Activated gamma-delta T cell treated with anti-CD3 and anti-CD28 coated beads, Interleukin-2, amount 50 U/mL, for 16 hours (primary cell): ENCODE data around the gene NTN3.
"Not testable (repeated sequence)": the region's sequence is repeated elsewhere in the genome, so short reads cannot be mapped to it uniquely, and the experiment has no call there.

Experiments used
- DNase-seq: peaks from one replicate; pipeline ENCODE4 v3.0.0-alpha.2; 2020; ENCODE audit warnings: low read depth

The NTN3 gene

DNA sequence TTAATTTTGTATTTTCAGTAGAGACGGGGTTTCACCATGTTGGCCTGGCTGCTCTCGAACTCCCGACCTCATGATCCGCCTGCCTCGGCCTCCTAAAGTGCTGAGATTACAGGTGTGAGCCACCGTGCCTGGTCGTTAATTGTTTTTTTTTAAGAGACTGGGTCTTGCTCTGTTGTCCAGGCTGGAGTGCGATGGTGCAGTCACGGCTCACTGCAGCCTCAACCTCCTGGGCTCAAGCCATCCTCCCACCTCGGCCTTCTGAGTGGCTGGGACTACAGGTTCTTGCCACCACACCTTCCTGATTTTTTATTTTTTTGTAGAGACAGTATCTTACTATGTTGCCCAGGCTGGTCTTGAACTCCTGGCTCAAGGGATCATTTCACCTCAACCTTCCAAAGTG is 8.9 kb downstream of the NTN3 start:
- not testable (repeated sequence) for DNase-seq

DNA sequence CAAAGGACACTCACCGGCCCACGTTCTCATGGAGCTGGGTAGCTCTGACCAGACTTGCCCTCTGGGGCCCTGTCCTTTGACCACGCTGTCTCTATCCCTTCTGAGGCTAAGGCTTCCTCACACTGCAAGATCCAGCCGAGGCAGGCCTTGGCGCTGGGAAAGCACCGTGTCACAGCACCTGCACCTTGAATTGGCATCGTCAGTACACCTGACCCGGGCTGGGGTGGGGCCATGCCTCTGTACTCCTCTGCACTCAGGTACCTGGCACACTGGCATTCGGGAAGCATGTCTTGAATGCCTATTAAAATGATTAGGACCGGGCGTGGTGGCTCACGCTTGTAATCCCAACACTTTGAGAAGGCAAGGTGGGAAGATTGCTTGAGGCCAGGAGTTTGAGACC is 9.9 kb downstream of the NTN3 start:
- DNase-seq, result no peak

- no peak for DNase-seq
Measured at GRCh38 chr16:2481676-2482075, 10.6 kb downstream of the NTN3 start.

DNA sequence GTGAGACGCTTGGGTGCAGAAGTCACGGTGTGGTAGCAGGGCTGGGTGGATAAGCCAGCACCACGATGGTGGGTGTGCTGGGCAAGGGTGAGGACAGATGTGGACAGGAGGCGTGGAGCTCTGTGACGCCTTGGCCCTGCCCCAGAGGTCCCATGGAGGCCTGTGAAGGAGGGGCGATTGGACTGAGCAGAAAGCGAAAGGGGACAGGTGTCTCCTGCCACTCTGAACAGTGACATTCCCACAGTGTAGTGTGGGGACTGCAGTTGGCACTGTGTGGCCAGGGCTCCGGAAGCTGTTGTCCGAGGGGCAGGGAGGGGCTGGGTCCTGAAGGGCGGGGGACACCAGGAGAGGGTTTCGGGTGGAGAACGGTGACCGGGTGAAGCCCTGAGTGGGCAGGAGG is 11.2 kb downstream of the NTN3 start:
- no peak for DNase-seq

GRCh38 chr16:2482708-2483534 is 11.8 kb downstream of the NTN3 start:
- DNase-seq, result no peak

DNA sequence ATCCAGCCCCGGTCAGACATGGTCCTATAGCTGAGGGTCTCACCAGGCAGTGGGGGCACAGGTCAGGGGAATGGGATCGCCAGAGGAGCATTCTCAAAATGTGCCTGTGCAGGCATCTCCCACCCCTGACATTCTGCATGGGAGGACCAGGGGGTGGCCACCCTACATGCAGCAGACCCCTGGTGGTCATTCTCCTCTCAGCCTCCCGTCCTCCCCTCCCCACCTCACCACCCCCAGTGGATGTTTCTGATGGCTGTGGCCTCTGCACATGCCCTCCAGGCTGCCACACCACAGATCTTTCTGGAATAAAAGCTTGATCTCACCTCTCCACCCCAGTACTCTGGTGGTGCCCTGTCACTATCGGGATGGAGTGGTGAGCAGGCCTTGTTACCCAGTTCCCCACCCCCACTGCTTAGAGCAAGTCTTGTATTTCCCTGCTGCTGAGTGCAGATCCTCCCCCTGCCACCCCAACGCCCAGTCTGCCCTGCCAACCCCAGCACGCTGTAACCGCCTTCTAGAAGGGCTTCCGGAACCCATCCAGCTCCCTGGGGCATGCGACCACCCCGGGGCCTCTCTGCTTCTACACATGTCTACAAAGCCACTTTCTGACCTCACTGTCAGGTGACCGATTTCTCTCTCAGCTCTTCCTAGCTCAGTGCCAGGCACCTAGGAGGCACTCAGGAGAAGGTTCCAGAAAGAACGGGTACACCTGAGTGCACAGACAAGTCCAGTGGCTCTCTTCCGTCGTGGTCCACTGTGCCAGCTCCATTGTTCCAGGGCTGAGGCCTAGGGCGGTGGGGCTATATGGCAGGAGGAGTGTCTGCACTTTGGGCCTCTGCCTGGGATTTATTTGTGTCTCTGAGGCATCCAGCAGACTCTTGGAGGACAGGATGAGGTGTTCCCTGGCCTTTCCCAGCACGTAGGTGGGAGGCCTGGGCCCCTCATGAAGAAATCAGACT is 13.1 kb downstream of the NTN3 start:
- no peak for DNase-seq

GRCh38 chr16:2484898-2485508 is 13.9 kb downstream of the NTN3 start:
- DNase-seq, result no peak

DNA sequence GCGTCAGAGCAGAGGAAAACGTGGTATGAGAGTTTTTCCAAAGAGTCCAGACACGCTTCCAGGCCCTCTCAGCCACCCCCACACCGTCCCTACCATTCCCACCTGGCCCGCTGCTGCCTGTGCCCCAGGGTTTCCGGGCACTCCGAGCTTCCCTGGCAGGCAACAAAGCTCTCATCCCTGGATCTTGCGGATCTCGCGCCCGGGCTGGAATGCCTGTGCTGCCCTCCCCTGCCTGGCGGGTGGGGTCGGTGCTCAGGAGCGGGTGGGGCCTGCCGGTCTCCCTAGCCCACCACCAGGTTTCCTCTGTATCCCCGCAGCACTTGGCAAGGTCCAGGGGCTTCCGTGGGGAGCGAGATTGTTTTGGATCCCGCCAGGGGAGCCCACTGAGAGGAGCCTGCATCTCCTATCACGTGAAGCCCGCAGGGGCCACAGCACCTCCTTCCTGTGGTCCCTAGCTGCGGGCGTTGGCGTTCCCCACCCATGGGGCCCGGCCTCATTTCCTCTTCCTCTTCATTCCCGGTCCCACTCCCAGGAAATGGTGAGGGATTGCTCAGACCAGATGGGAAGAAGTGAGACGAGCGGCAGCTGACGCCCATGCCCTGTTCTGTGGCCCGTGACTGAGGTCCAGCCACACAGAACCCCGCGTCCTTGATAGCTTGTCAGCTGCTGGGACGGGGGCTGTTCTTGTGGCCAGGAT is 14.9 kb downstream of the NTN3 start:
- no peak for DNase-seq

- DNase-seq, result peak; percentile 70
Measured at GRCh38 chr16:2486645-2487516, 15.8 kb downstream of the NTN3 start.

DNA sequence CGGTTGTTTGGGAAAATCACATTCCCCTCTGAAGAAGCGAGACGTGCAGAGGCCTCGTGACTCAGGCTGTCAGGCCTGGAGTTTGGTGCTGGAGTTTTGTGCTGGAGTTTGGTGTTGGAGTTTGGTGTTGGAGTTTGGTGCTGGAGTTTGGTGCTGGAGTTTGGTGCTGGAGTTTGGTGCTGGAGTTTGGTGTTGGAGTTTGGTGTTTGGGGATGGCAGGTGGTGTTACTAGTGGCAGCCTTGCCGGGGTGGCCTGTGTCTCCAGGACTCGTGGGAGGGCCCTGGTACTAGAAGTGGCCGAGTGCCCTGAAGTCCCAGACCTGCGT is 16.4 kb downstream of the NTN3 start:
- no peak for DNase-seq

- DNase-seq, result no peak
Measured at GRCh38 chr16:2487903-2488531, 16.9 kb downstream of the NTN3 start.

DNA sequence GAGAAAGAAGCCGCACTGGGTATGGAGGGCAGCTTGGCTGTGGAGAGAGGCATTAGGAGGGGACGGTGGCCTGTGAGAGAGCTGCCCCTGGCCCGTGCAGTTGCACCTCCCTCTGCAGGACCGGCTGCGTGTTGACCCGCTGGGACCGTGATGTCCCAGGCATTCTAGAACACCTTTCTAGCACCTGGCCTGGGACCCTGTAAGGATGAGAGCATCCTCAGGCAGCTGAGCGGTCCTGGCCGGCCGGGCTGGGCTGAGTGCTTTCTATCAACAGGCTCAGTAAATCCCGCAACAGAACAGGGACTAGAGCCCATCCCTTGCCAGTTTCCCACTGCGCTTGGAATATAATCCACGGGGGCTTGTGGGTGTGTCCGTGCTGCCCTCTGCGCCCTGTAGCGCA is 18.5 kb downstream of the NTN3 start:
- no peak for DNase-seq

DNA sequence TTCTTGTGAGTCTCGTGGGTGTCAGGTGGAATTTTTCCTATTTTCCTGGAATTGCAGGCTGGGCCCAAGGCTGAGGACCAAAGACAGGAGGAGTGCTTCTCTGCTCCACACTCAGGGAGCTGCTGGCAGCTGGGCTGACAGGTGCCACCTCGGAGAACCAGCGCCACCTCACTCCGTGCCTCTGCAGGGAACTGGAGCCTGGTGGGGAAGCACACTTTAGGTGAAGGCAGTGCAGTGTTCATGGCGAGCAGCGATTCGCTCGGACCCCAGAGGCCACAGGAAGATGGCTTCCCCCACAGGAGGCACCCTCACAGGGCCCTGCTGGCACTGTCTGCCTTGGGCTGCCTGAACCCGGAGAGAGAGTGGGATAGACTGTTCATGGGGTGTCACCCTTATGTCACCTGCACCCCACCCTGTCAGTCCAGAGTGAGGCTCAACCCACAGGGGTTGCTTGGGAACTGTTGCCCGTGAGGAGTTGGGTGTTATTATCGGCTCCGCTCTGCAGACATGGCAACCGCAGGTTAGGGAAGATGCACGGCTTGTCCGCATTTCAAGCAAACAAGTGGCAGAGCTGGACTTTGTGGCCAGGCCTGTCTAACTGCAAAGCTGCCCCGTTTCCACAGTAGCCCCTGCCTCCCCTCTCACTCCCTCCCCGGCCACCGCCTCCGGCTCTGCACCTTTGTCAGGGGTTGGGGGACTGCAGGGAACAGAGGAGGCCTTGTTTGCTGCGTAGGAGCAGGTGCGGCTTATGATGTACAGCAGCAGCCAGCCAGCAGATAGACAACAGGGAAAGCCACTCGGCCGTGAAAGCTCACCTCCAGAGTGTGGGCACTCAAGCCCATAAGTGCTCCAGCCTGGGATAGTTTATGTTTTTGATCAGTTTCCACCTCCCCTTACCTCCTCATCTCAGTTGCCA is 19.4 kb downstream of the NTN3 start:
- DNase-seq, result no peak

DNA sequence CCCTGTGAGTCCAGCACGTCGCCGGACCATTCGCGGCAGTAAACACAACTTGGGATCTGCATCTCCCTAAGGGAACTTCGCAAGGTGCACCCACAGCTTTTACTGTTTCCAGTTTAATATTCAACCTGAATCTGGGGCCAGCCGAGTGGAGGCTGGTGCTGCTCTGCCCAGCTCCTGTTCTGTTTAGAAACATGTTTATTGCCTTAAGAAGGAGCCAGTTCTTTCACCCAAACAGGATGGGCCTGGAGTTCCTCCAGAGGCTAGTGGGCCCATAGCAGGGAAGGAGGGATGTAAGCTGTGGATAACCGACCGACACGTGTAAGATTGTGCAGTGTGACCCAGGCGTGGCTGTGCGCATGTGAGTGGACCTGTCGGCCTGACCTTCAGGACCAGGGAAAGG is 21.2 kb downstream of the NTN3 start:
- DNase-seq, result no peak

DNA sequence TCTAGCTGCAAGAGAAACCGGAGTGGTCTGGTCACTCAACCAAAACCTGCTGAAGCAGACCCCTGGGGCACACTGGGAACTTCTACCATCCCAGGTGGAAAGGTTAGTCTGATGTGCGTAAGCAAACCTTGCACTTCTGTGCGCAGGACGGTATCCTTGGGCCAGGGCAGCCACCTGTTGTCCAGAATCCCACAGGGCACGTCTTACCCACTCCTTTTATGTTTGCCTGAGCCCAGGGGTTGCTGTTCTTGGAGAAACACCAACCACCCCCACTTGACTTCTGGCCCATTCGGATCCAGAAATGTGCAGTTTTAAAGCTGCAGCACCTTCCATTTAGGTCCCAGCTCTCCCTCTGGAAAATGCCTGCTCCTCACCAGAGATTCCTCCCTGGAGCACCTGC is 22.5 kb downstream of the NTN3 start:
- no peak for DNase-seq

GRCh38 chr16:2494616-2495015 is 23.5 kb downstream of the NTN3 start:
- no peak for DNase-seq

- no peak for DNase-seq
Measured at GRCh38 chr16:2495041-2495440, 23.9 kb downstream of the NTN3 start.

- DNase-seq, result no peak
Measured at GRCh38 chr16:2496223-2497115, 25.4 kb downstream of the NTN3 start.
